Muscle of leg (tissue), 11 donors: ENCODE measurements around the gene MYCBPAP. TPM values are rescaled to one million over a fixed set of nuclear protein-coding genes. Genes with fewer than 3 reads are reported as not detected.

ENCODE experiments used
- DNase-seq: peaks from one replicate; pipeline ENCODE4 v3.0.0; 2013
- H3K27ac ChIP-seq: one replicate; pipeline ENCODE4 v1.5.1; 2013; ENCODE audit warnings: mild to moderate bottlenecking, low read length, control low read depth
- H3K27me3 ChIP-seq: one replicate; pipeline ENCODE4 v1.6.1; 2013; ENCODE audit warnings: low read length; ENCODE audit not compliant: control insufficient read depth, insufficient read depth
- H3K36me3 ChIP-seq: one replicate; pipeline ENCODE4 v1.6.1; 2013; ENCODE audit warnings: low read length; ENCODE audit not compliant: control insufficient read depth, insufficient read depth
- H3K4me1 ChIP-seq: one replicate; pipeline ENCODE4 v1.6.1; 2013; ENCODE audit warnings: low read length; ENCODE audit not compliant: control insufficient read depth, insufficient read depth
- H3K4me3 ChIP-seq: one replicate; pipeline ENCODE4 v1.5.1; 2013; ENCODE audit warnings: low read length, control low read depth
- H3K9me3 ChIP-seq: replicated peaks from 2 replicates; pipeline ENCODE4 v1.6.1; 2013; ENCODE audit warnings: low read depth, low read length; ENCODE audit not compliant: control insufficient read depth
- WGBS: methylation state at CpG from one replicate; pipeline ENCODE4 v1.1.5; 2013; ENCODE audit warnings: missing lambda C conversion rate; ENCODE audit not compliant: insufficient coverage; 5-methylcytosine and 5-hydroxymethylcytosine counted together
- polyA plus RNA-seq, 8 donors: library from polyadenylated mRNA; unstranded; fragments of 120-200 nt; gene quantifications; one replicate each; pipeline versions ENCODE4 v1.2.1 to v1.2.3, GENCODE V29; 2013; ENCODE audit warnings: inconsistent platforms in 1 of 8, low replicate concordance in 1 of 8; ENCODE audit not compliant: insufficient read length in 8 of 8, insufficient read depth in 1 of 8
- total RNA-seq: library from RNA; stranded (reverse); fragments of 120-200 nt; gene quantifications from one replicate; pipeline ENCODE4 v1.2.4, GENCODE V29; 2013

Gene MYCBPAP
- total and polyA plus RNA-seq, 9 donors = 0.66 to 2.3 (median 0.82) TPM

- 93% methylated on average over 37 of the region's 45 CpGs for WGBS
- Histone ChIP-seq H3K4me3 (no peak overlapping the region), H3K9me3 (no peaks in the 10 kb centered on the region), H3K36me3 (no peaks in the 10 kb centered on the region), H3K27me3 (peaks cover 23% of the 10 kb centered on the region), H3K4me1 (peaks cover 68% of the 10 kb centered on the region), H3K27ac (no peak overlapping the region)
- DNase-seq = no peak
Measured at GRCh38 chr17:50536683-50537646, 28.7 kb downstream of the MYCBPAP start.

GRCh38 chr17:50537721-50538548 lies 29.7 kb downstream of the MYCBPAP start:
- H3K9me3 ChIP-seq = no peaks in the 10 kb centered on the region
- H3K4me3 ChIP-seq = no peak overlapping the region
- peaks cover 14% of the 10 kb centered on the region for H3K27me3 ChIP-seq
- no peaks in the 10 kb centered on the region for H3K36me3 ChIP-seq
- DNase-seq = no peak
- WGBS = 73% methylated on average over 11 of the region's 20 CpGs
- peaks cover 66% of the 10 kb centered on the region for H3K4me1 ChIP-seq
- H3K27ac ChIP-seq = no peak overlapping the region

GRCh38 chr17:50538549-50539410 lies 30.5 kb downstream of the MYCBPAP start:
- peaks cover 5% of the 10 kb centered on the region for H3K27me3 ChIP-seq
- H3K36me3 ChIP-seq = no peaks in the 10 kb centered on the region
- H3K27ac ChIP-seq = no peak overlapping the region
- H3K4me3 ChIP-seq = no peak overlapping the region
- H3K9me3 ChIP-seq = no peaks in the 10 kb centered on the region
- 43% methylated on average over 20 of the region's 20 CpGs for WGBS
- DNase-seq = no peak
- H3K4me1 ChIP-seq = peaks cover 59% of the 10 kb centered on the region

GRCh38 chr17:50539762-50540559 lies 31.7 kb downstream of the MYCBPAP start:
- Histone ChIP-seq H3K27me3 (no peaks in the 10 kb centered on the region), H3K9me3 (no peaks in the 10 kb centered on the region), H3K36me3 (no peaks in the 10 kb centered on the region), H3K4me3 (no peak overlapping the region), H3K27ac (no peak overlapping the region), H3K4me1 (peaks cover 48% of the 10 kb centered on the region)
- DNase-seq = no peak
- WGBS = 71% methylated on average over 9 of the region's 15 CpGs

- Histone ChIP-seq H3K9me3 (no peaks in the 10 kb centered on the region), H3K27me3 (peaks cover 2% of the 10 kb centered on the region), H3K27ac (no peak overlapping the region), H3K4me1 (peaks cover 39% of the 10 kb centered on the region), H3K4me3 (no peak overlapping the region), H3K36me3 (no peaks in the 10 kb centered on the region)
- WGBS = 90% methylated on average over 7 of the region's 11 CpGs
- peak; percentile 24 for DNase-seq
Measured at GRCh38 chr17:50540560-50541401, 32.5 kb downstream of the MYCBPAP start.

- DNase-seq = no peak
- Histone ChIP-seq H3K27me3 (peaks cover 2% of the 10 kb centered on the region), H3K36me3 (no peaks in the 10 kb centered on the region), H3K27ac (peak overlapping the region; percentile 1), H3K4me1 (peaks cover 39% of the 10 kb centered on the region), H3K9me3 (no peaks in the 10 kb centered on the region), H3K4me3 (peak overlapping the region; percentile 62)
- WGBS = 56% methylated on average over 9 of the region's 9 CpGs
Measured at GRCh38 chr17:50541402-50541715, 33.1 kb downstream of the MYCBPAP start.

- Histone ChIP-seq H3K4me1 (peaks cover 44% of the 10 kb centered on the region), H3K27me3 (peaks cover 2% of the 10 kb centered on the region), H3K36me3 (no peaks in the 10 kb centered on the region), H3K4me3 (peak overlapping the region; percentile 62), H3K27ac (peak overlapping the region; percentile 69), H3K9me3 (no peaks in the 10 kb centered on the region)
- DNase-seq = peak; percentile 91
- WGBS = under 1% methylated on average over 76 of the region's 82 CpGs
Measured at GRCh38 chr17:50541716-50542688, 33.8 kb downstream of the MYCBPAP start.
